HG03064 (cell line): ENCODE data around the gene SRD5A1.

Source experiments
- ATAC-seq: cut with Tn5 transposase; IDR thresholded peaks from one replicate; pipeline ENCODE4 v1.9.1; 2021; ENCODE audit warnings: low read depth; ENCODE audit not compliant: unreplicated experiment

SRD5A1 gene

GRCh38 chr5:6603643-6604042, 29.6 kb upstream of the SRD5A1 start:
- ATAC-seq = no peak

- ATAC-seq = no peak
Measured at GRCh38 chr5:6604341-6604740, 28.9 kb upstream of the SRD5A1 start.

GRCh38 chr5:6604946-6605345, 28.3 kb upstream of the SRD5A1 start:
- ATAC-seq = no peak

GRCh38 chr5:6606884-6607558, 26.2 kb upstream of the SRD5A1 start:
- no peak for ATAC-seq

- ATAC-seq = no peak
Measured at GRCh38 chr5:6607559-6607936, 25.7 kb upstream of the SRD5A1 start.

GRCh38 chr5:6608016-6608415, 25.2 kb upstream of the SRD5A1 start:
- ATAC-seq = no peak

- ATAC-seq = no peak
Measured at GRCh38 chr5:6611334-6612256, 21.6 kb upstream of the SRD5A1 start.

GRCh38 chr5:6615034-6615815, 18.0 kb upstream of the SRD5A1 start:
- no peak for ATAC-seq

- no peak for ATAC-seq
Measured at GRCh38 chr5:6616632-6617031, 16.6 kb upstream of the SRD5A1 start.

GRCh38 chr5:6623228-6623627, 10.0 kb upstream of the SRD5A1 start:
- no peak for ATAC-seq

- ATAC-seq = no peak
Measured at GRCh38 chr5:6623941-6624340, 9.3 kb upstream of the SRD5A1 start.

- no peak for ATAC-seq
Measured at GRCh38 chr5:6626508-6626907, 6.7 kb upstream of the SRD5A1 start.

GRCh38 chr5:6631441-6631840, 1.8 kb upstream of the SRD5A1 start:
- ATAC-seq = no peak

- ATAC-seq = peak; percentile 22
Measured at GRCh38 chr5:6632324-6632887, 834 bp upstream of the SRD5A1 start.

GRCh38 chr5:6633469-6634245, 417 bp downstream of the SRD5A1 start:
- ATAC-seq = peak; percentile 53

GRCh38 chr5:6634306-6634705, 1.1 kb downstream of the SRD5A1 start:
- no peak for ATAC-seq

GRCh38 chr5:6634788-6635430, 1.7 kb downstream of the SRD5A1 start:
- no peak for ATAC-seq

- ATAC-seq = no peak
Measured at GRCh38 chr5:6636293-6636692, 3.1 kb downstream of the SRD5A1 start.

- no peak for ATAC-seq
Measured at GRCh38 chr5:6637022-6637421, 3.8 kb downstream of the SRD5A1 start.

- ATAC-seq = no peak
Measured at GRCh38 chr5:6637590-6637989, 4.3 kb downstream of the SRD5A1 start.
